HCT116 (cell line): ENCODE data around the gene MOSPD2. TPM values are rescaled to one million over a fixed set of nuclear protein-coding genes. Genes with fewer than 3 reads are reported as not detected.
A peak's percentile ranks its signal among the peaks of the same experiment; 100 is the strongest.

Source experiments
- ATAC-seq: fragments of 200-7000 bp; cut with Tn5 transposase; 2 replicates; pipeline ENCODE4 v1.9.1; 2020; ENCODE audit warnings: mild to moderate bottlenecking, moderate library complexity
- BruUV-seq: library from RNA; stranded (reverse); fragments of 400-500 nt; replicated peaks from 2 replicates; lab custom pipeline; 2021; lab: Mats Ljungman, UMichigan
- CTCF ChIA-PET: fragments of 300-600 bp; sonication (Branson Sonifier 250); formaldehyde crosslinking; loops from one replicate; lab custom pipeline; 2021; ENCODE audit warnings: antibody characterized with exemption; lab: Charles Lee
- POLR2A ChIA-PET: fragments of 300-600, 350-600 bp; sonication (Branson Sonifier 250); formaldehyde crosslinking; loops from one replicate; lab custom pipeline; 2021; ENCODE audit warnings: antibody characterized with exemption; lab: Charles Lee
- RAD21 ChIA-PET, 2 experiments: fragments of 300-600 bp; sonication (Branson Sonifier 250); formaldehyde crosslinking; loops; one replicate each; lab custom pipeline; 2023; ENCODE audit warnings: low total read pairs in 2 of 2; ENCODE audit not compliant: uncharacterized antibody in 2 of 2, unreplicated experiment in 2 of 2, low non-redundant PET in 1 of 2; lab: Charles Lee
- DNase-seq: peaks from one replicate; pipeline ENCODE4 v3.0.0-alpha.2; 2010; ENCODE audit warnings: low read depth, low spot score
- H2AFZ ChIP-seq: fragments of 200-600 bp; shearing (Covaris generic), sonication (generic); 2 replicates; pipeline ENCODE4 v1.6.1; 2017; ENCODE audit warnings: low read depth, mixed run types, mixed read lengths, antibody characterized with exemption, low read length; ENCODE audit not compliant: poor library complexity, severe bottlenecking
- H3K27ac ChIP-seq: 2 replicates; pipeline ENCODE4 v1.5.1; 2012; ENCODE audit warnings: low read depth, low read length
- H3K27me3 ChIP-seq: fragments of 200-600 bp; sonication (generic); 2 replicates; pipeline ENCODE4 v1.6.1; 2016; ENCODE audit warnings: mixed run types, low read length, mixed read lengths; ENCODE audit not compliant: insufficient read depth
- H3K36me3 ChIP-seq, 2 experiments: fragments of 200-500 bp in 1 of 2; fragments of 200-600 bp in 1 of 2; sonication (Bioruptor generic) in 1 of 2; sonication (generic) in 1 of 2; 2 replicates each; pipeline versions ENCODE4 v1.5.1 to v1.6.1; 2014 to 2016; ENCODE audit warnings: low read length in 2 of 2, inconsistent platforms in 1 of 2, mixed read lengths in 1 of 2, mixed run types in 1 of 2; ENCODE audit not compliant: insufficient read depth in 2 of 2, control insufficient read depth in 1 of 2
- H3K4me1 ChIP-seq, 2 experiments: fragments of 200-600 bp in 1 of 2; sonication (generic) in 1 of 2; 2 replicates each; pipeline versions ENCODE4 v1.5.1 to v1.6.1; 2012 to 2017; ENCODE audit warnings: low read length in 2 of 2, inconsistent platforms in 1 of 2, mild to moderate bottlenecking in 1 of 2, mixed read lengths in 1 of 2, mixed run types in 1 of 2, moderate library complexity in 1 of 2; ENCODE audit not compliant: insufficient read depth in 2 of 2, control insufficient read depth in 1 of 2
- H3K4me2 ChIP-seq: fragments of 200-600 bp; sonication (generic); 2 replicates; pipeline ENCODE4 v1.6.1; 2017; ENCODE audit warnings: mixed run types, low read length, mixed read lengths
- H3K4me3 ChIP-seq, 2 experiments: fragments of 200-600 bp in 1 of 2; sonication (generic) in 1 of 2; replicated peaks in 1 of 2; 2 replicates each; pipeline ENCODE4 v1.5.1; 2011 to 2016; ENCODE audit warnings: low read length in 2 of 2, control low read depth in 1 of 2, low read depth in 1 of 2, mild to moderate bottlenecking in 1 of 2, mixed read lengths in 1 of 2, mixed run types in 1 of 2
- H3K79me2 ChIP-seq: fragments of 200-600 bp; sonication (generic); 2 replicates; pipeline ENCODE4 v1.6.1; 2017; ENCODE audit warnings: mild to moderate bottlenecking, mixed run types, low read length, moderate library complexity, mixed read lengths; ENCODE audit not compliant: insufficient read depth
- H3K9ac ChIP-seq: fragments of 200-600 bp; sonication (generic); 2 replicates; pipeline ENCODE4 v1.6.1; 2016; ENCODE audit warnings: low read length, mixed read lengths
- H3K9me2 ChIP-seq: fragments of 200-600 bp; sonication (generic), shearing (Covaris generic); 2 replicates; pipeline ENCODE4 v1.6.1; 2017; ENCODE audit warnings: mixed run types, mild to moderate bottlenecking, moderate library complexity; ENCODE audit not compliant: insufficient read depth
- H3K9me3 ChIP-seq, 2 experiments: fragments of 200-500 bp in 1 of 2; fragments of 200-600 bp in 1 of 2; sonication (Bioruptor generic) in 1 of 2; sonication (generic) in 1 of 2; 2 replicates each; pipeline ENCODE4 v1.6.1; 2014 to 2017; ENCODE audit warnings: low read length in 2 of 2, mixed read lengths in 2 of 2, inconsistent platforms in 1 of 2, low read depth in 1 of 2, mild to moderate bottlenecking in 1 of 2, mixed run types in 1 of 2, moderate library complexity in 1 of 2; ENCODE audit not compliant: control insufficient read depth in 1 of 2, insufficient read depth in 1 of 2
- H4K20me1 ChIP-seq: fragments of 200-600 bp; sonication (generic), shearing (Covaris generic); 2 replicates; pipeline ENCODE4 v1.6.1; 2017; ENCODE audit warnings: mixed run types, mild to moderate bottlenecking, moderate library complexity; ENCODE audit not compliant: insufficient read depth
- CTCF ChIP-seq, 3 experiments: fragments of 200-600 bp in 1 of 3; sonication (generic) in 1 of 3; IDR thresholded peaks in 2 of 3; conservative IDR thresholded peaks in 1 of 3; 2 replicates each; pipeline ENCODE4 v1.5.1; 2012 to 2017; ENCODE audit warnings: low read depth in 2 of 3, low read length in 2 of 3, antibody characterized with exemption in 1 of 3, borderline replicate concordance in 1 of 3, control low read depth in 1 of 3, mild to moderate bottlenecking in 1 of 3, mixed read lengths in 1 of 3, mixed run types in 1 of 3, moderate library complexity in 1 of 3; ENCODE audit not compliant: insufficient read depth in 1 of 3
- FOSL1 ChIP-seq: IDR thresholded peaks from 2 replicates; pipeline ENCODE4 v1.6.1; 2012; ENCODE audit warnings: low read depth
- POLR2A ChIP-seq: IDR thresholded peaks from 2 replicates; pipeline ENCODE4 v1.7.0; 2011; ENCODE audit warnings: borderline replicate concordance; ENCODE audit not compliant: insufficient read depth, insufficient read length; ENCODE audit errors: extremely low read depth
- RAD21 ChIP-seq: IDR thresholded peaks from 2 replicates; pipeline ENCODE4 v1.6.1; 2012; ENCODE audit warnings: low read depth, mild to moderate bottlenecking
- intact Hi-C: fragments of 100-400 bp; cut with micrococcal nuclease; formaldehyde crosslinking; loops from 2 replicates; pipeline ENCODE4 v1.10.0; 2022
- total RNA-seq: library from RNA; stranded (reverse); gene quantifications from one replicate; pipeline ENCODE4 v1.2.1, GENCODE V29; 2021; ENCODE audit not compliant: unreplicated experiment

MOSPD2 gene
- total RNA-seq, 1 experiment from 2014 or later = 8.9 TPM

DNA sequence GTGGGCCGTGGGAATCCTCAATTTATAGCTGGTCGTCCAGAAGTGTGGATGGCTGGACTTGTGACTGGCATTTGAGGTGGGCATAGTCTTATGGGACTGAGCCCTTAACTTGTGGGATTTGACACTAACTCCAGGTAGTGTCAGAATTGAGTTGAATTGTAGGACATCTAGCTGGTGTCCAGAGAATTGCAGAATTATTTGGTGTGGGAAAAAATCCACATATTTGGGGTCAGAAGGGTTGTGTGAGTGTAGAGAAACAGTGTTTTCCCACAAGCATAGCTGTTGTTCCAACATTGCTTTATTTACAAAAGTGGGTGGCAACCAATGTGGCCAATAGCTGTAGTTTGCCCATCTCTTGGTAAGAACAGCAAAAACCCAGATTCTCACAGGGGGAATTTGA lies 91.3 kb downstream of the MOSPD2 start:
- Histone ChIP-seq H3K27me3 (no peaks in the 10 kb centered on the region), H2AFZ (peak overlapping the region; percentile 32), H3K9me2 (no peaks in the 10 kb centered on the region), H4K20me1 (no peaks in the 10 kb centered on the region), H3K4me3 (no peak overlapping the region), H3K4me2 (peak overlapping the region; percentile 67), H3K4me1 (peaks cover 14 to 19% of the 10 kb centered on the region in 2 experiments; a peak in 3 of 4 replicates), H3K36me3 (no peaks in the 10 kb centered on the region), H3K27ac (peak overlapping the region; percentile 72), H3K9me3 (no peaks in the 10 kb centered on the region), H3K79me2 (no peaks in the 10 kb centered on the region)
- peak; percentile 59 for ATAC-seq
- intact Hi-C loops = no loop called here
- RAD21 ChIA-PET = interaction anchor here in 1 of 2 experiments (0.5 kb wide), 1 partner anchor 182 kb away, joined by 3 read pairs; no protein-coding TSS in a partner anchor
- peak; percentile 3 for DNase-seq
- BruUV-seq = no TSS peak
- POLR2A ChIA-PET = no interaction called here
- TF ChIP-seq RAD21 (peak; percentile 57), FOSL1 (no peak), POLR2A (no peak), CTCF (IDR thresholded peaks at IDR 0.05 in 2 of 3, conservative IDR thresholded peaks at IDR 0.05 in 1 of 3; ENCODE audit: borderline replicate concordance in 1 of 3, insufficient read depth in 1 of 3, low read depth in 2 of 3, low read length in 2 of 3) (peak in 2 of 3 experiments; percentile 8 to 9; a peak in 1 of 6 replicates)
- TF ChIP-seq, all 23 proteins: peak for 2
- CTCF ChIA-PET = no interaction called here
- H3K9ac ChIP-seq = no peak overlapping the region

Other genes starting within 250 kb of the MOSPD2 start
- gene FANCB, start 352 bp upstream of the MOSPD2 start, total RNA-seq = 11.3 TPM